Sigmoid colon (tissue), 7 donors: ENCODE data around the gene DOCK1. TPM values are rescaled to one million over a fixed set of nuclear protein-coding genes. Genes with fewer than 3 reads are reported as not detected.
"Not testable (repeated sequence)": the region's sequence is repeated elsewhere in the genome, so short reads cannot be mapped to it uniquely, and the experiment has no call there.

Source experiments
- DNase-seq: peaks from one replicate; pipeline ENCODE4 v3.0.0-alpha.2; 2019
- H3K27ac ChIP-seq, 4 donors: fragments of 200-600 bp; sonication (generic); one replicate each; pipeline ENCODE4 v1.5.1; 2016 to 2019; ENCODE audit warnings: mild to moderate bottlenecking in 1 of 4
- H3K27me3 ChIP-seq, 3 donors: fragments of 200-600 bp; sonication (generic); one replicate each; pipeline ENCODE4 v1.5.1; 2019; ENCODE audit warnings: mild to moderate bottlenecking in 1 of 3
- H3K36me3 ChIP-seq, 4 donors: fragments of 200-600 bp; sonication (generic); one replicate each; pipeline ENCODE4 v1.5.1; 2016 to 2019
- H3K4me1 ChIP-seq, 4 donors: fragments of 200-600 bp; sonication (generic); one replicate each; pipeline ENCODE4 v1.5.1; 2017 to 2019
- H3K4me3 ChIP-seq, 4 donors: fragments of 200-600 bp; sonication (generic); one replicate each; pipeline ENCODE4 v1.5.1; 2017 to 2019; ENCODE audit warnings: mild to moderate bottlenecking in 2 of 4, moderate library complexity in 1 of 4
- H3K9me3 ChIP-seq, 4 donors: fragments of 200-600 bp in 3 of 4; sonication (generic) in 3 of 4; one replicate each; pipeline versions ENCODE4 v1.5.1 to v1.6.1; 2013 to 2019
- EP300 ChIP-seq, 4 donors: sonication (generic); formaldehyde crosslinking; IDR thresholded peaks; one replicate each; pipeline ENCODE4 v1.6.1; 2017; ENCODE audit warnings: antibody characterized with exemption in 4 of 4
- POLR2A ChIP-seq, 2 donors: fragments of 450-650 bp; IDR thresholded peaks; one replicate each; pipeline ENCODE4 v1.6.1; 2016; ENCODE audit warnings: antibody characterized with exemption in 2 of 2, mild to moderate bottlenecking in 2 of 2, moderate library complexity in 2 of 2
- POLR2AphosphoS5 ChIP-seq, 4 donors: sonication (generic); formaldehyde crosslinking; IDR thresholded peaks; one replicate each; pipeline ENCODE4 v1.6.1; 2017; ENCODE audit warnings: antibody characterized with exemption in 4 of 4
- WGBS, 2 donors: extraction: QIAGEN DNeasy Blood & Tissue Kit; methylation state at CpG; one replicate each; pipeline ENCODE4 v1.1.7; 2013; 5-methylcytosine and 5-hydroxymethylcytosine counted together
- intact Hi-C: fragments of 100-400 bp; cut with DNase I; formaldehyde crosslinking; loops from one replicate; pipeline ENCODE4 v1.15.1; 2023
- polyA plus RNA-seq, 3 donors: library from polyadenylated mRNA; stranded (reverse); fragments of 200-250 nt; gene quantifications; one replicate each; pipeline ENCODE4 v1.2.3, GENCODE V29; 2013
- total RNA-seq, 4 donors: library from RNA; depleted of rRNA; stranded (reverse); fragments of >200 nt; gene quantifications; one replicate each; pipeline ENCODE4 v1.1.0, GENCODE V29; 2016
- TF ChIP-seq, protein P1 (sequence below), 4 experiments: fragments of 450-650 bp in 3 of 4; fragments of 200-600 bp in 1 of 4; IDR thresholded peaks; one replicate each; pipeline ENCODE4 v1.5.1; 2016 to 2019; ENCODE audit warnings: antibody characterized with exemption in 4 of 4, mild to moderate bottlenecking in 3 of 4, moderate library complexity in 2 of 4
- donor health status: healthy with polysubstance abuse.
- donor health status: Bipolar disorder and iron deficiency.
- donor health status: healthy.

Gene DOCK1
- total and polyA plus RNA-seq, 7 donors: 15.0 to 53.7 (median 40.2) TPM

DNA sequence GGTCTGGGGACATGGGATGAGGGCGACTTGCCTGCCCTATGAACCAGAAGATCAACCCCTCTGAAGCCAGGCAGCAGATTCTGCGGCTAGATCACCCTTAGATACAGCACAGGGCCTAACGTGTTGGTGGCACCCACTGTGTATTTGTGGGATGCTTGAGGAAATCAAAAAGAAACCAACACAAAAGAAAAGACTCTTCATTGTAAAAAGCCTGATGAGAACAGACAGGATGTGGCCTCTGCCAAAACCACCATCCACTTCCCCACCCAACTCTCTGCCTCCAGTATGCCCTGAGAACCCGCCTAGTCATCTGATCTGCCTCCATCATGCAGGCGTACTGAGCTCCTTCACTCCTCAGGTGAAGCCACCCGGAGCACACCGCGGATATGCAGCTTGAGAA lies 388.4 kb downstream of the DOCK1 start:
- H3K9me3 ChIP-seq: no peaks in the 10 kb centered on the region
- H3K4me1 ChIP-seq: no peaks in the 10 kb centered on the region
- DNase-seq: no peak
- 67 to 89% methylated on average over 8 of the region's 8 CpGs for WGBS, 2 donors
- H3K4me3 ChIP-seq: no peak overlapping the region
- intact Hi-C loops: no loop called here
- no peaks in the 10 kb centered on the region for H3K36me3 ChIP-seq
- H3K27ac ChIP-seq: no peak overlapping the region
- TF ChIP-seq POLR2A (IDR thresholded peaks at IDR 0.05): no peak
- TF ChIP-seq, protein P1, sequence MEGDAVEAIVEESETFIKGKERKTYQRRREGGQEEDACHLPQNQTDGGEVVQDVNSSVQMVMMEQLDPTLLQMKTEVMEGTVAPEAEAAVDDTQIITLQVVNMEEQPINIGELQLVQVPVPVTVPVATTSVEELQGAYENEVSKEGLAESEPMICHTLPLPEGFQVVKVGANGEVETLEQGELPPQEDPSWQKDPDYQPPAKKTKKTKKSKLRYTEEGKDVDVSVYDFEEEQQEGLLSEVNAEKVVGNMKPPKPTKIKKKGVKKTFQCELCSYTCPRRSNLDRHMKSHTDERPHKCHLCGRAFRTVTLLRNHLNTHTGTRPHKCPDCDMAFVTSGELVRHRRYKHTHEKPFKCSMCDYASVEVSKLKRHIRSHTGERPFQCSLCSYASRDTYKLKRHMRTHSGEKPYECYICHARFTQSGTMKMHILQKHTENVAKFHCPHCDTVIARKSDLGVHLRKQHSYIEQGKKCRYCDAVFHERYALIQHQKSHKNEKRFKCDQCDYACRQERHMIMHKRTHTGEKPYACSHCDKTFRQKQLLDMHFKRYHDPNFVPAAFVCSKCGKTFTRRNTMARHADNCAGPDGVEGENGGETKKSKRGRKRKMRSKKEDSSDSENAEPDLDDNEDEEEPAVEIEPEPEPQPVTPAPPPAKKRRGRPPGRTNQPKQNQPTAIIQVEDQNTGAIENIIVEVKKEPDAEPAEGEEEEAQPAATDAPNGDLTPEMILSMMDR (IDR thresholded peaks at IDR 0.05): no peak
- TF ChIP-seq EP300 (IDR thresholded peaks at IDR 0.05): no peak
- no peak for TF ChIP-seq POLR2AphosphoS5 (IDR thresholded peaks at IDR 0.05)
- H3K27me3 ChIP-seq: no peaks in the 10 kb centered on the region

- no peaks in the 10 kb centered on the region for H3K9me3 ChIP-seq
- DNase-seq: no peak
- WGBS, 2 donors: 93 to 95% methylated on average over 6 of the region's 6 CpGs
- no peak for TF ChIP-seq POLR2AphosphoS5 (IDR thresholded peaks at IDR 0.05)
- TF ChIP-seq POLR2A (IDR thresholded peaks at IDR 0.05): no peak
- TF ChIP-seq EP300 (IDR thresholded peaks at IDR 0.05): no peak
- TF ChIP-seq, protein P1 (IDR thresholded peaks at IDR 0.05): no peak
- H3K36me3 ChIP-seq: no peaks in the 10 kb centered on the region
- H3K27ac ChIP-seq: no peak overlapping the region
- H3K4me3 ChIP-seq: no peak overlapping the region
- intact Hi-C loops: no loop called here
- H3K4me1 ChIP-seq: no peaks in the 10 kb centered on the region
- no peaks in the 10 kb centered on the region for H3K27me3 ChIP-seq
Observed at GRCh38 chr10:127296696-127297095, 391.5 kb downstream of the DOCK1 start.

DNA sequence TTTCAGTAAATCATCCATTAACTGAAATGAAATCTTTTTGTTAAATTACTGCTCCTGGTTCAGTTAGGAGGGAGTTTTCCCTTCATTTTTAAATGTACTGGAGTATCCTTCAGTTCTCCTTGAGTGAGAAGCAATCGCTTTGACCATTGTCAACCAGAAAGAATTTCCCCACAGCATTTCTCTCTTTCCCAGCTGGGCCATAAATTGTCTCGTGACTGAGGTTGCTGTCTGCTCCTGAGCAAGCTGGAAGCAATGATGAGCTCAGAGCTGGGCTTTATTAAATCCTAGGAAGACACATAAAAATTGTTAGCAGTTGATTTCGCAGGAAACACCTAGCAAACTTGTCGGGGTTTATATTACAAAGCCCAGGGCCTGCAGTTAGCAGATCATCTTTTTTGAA lies 393.2 kb downstream of the DOCK1 start:
- DNase-seq: no peak
- Histone ChIP-seq H3K27me3 (no peaks in the 10 kb centered on the region), H3K4me3 (no peak overlapping the region), H3K27ac (no peak overlapping the region), H3K4me1 (no peaks in the 10 kb centered on the region), H3K9me3 (no peaks in the 10 kb centered on the region), H3K36me3 (no peaks in the 10 kb centered on the region)
- TF ChIP-seq POLR2A (IDR thresholded peaks at IDR 0.05) (no peak), POLR2AphosphoS5 (IDR thresholded peaks at IDR 0.05) (no peak), EP300 (IDR thresholded peaks at IDR 0.05) (no peak)
- TF ChIP-seq, protein P1 (IDR thresholded peaks at IDR 0.05): no peak
- intact Hi-C loops: no loop called here
- 77 to 78% methylated on average over 4 of the region's 4 CpGs for WGBS, 2 donors

- H3K4me3 ChIP-seq, H3K4me1 ChIP-seq, H3K36me3 ChIP-seq, intact Hi-C loops, H3K27ac ChIP-seq, DNase-seq, H3K9me3 ChIP-seq, H3K27me3 ChIP-seq: not testable (repeated sequence)
- WGBS, 2 donors: 95 to 96% methylated on average over 11 of the region's 11 CpGs
Observed at GRCh38 chr10:127299192-127299591, 394.0 kb downstream of the DOCK1 start.

DNA sequence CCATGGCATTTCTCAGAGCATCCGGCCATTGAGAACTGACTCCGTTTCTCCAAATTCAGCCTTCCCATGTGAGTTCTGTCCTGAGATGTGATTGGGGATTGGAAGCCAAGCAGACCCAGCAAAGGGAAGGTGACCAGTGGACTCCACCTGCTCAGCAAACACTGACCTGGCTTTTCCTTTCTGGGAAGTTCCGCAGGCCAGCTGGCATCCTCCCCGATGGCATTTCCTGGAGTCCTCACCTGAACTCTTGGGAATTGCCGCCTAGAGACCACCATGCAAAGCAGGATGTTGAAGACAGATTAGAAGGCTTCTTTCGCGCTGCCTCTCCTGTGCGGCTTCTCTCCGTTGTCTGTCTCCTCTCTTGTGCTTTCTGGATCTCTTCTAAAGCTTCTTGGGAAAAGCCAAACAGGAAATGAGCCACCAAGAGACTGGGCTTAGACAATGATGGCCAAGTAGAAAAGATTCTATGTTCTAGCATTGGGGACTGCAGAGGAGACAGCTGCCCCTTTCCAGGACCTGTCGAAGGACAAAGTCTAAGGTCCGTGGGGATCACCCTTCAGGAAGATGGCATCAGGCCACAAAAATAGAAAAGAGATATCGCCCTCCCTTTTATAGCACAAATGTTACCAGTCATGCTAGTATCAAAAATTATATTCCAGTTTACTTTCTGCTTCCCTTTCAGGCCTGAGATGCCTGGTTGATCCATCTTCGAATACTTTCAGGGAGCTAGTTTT lies 394.9 kb downstream of the DOCK1 start:
- Histone ChIP-seq H3K9me3 (no peaks in the 10 kb centered on the region), H3K27ac (no peak overlapping the region), H3K27me3 (no peaks in the 10 kb centered on the region), H3K4me3 (no peak overlapping the region), H3K36me3 (no peaks in the 10 kb centered on the region), H3K4me1 (no peaks in the 10 kb centered on the region)
- no peak for DNase-seq
- intact Hi-C loops: no loop called here
- TF ChIP-seq, protein P1 (IDR thresholded peaks at IDR 0.05): no peak
- TF ChIP-seq POLR2AphosphoS5 (IDR thresholded peaks at IDR 0.05) (no peak), POLR2A (IDR thresholded peaks at IDR 0.05) (no peak), EP300 (IDR thresholded peaks at IDR 0.05) (no peak)
- 60 to 78% methylated on average over 13 of the region's 13 CpGs for WGBS, 2 donors
